Peyer's patch (tissue), 4 donors: ENCODE data around the gene CIAO2B.

ENCODE experiments used
- CTCF ChIP-seq, 6 experiments: fragments of 450-650 bp in 4 of 6; fragments of 200-600 bp in 2 of 6; sonication (generic) in 1 of 6; IDR thresholded peaks; one replicate each; pipeline ENCODE4 v1.5.1; 2017 to 2019; ENCODE audit warnings: antibody characterized with exemption in 6 of 6, mild to moderate bottlenecking in 3 of 6, moderate library complexity in 1 of 6
- POLR2A ChIP-seq, 2 donors: fragments of 450-650 bp; IDR thresholded peaks; one replicate each; pipeline ENCODE4 v1.5.1; 2017; ENCODE audit warnings: antibody characterized with exemption in 2 of 2, mild to moderate bottlenecking in 2 of 2, moderate library complexity in 2 of 2

GRCh38 chr16:66899310-66899944 is 34.8 kb downstream of the CIAO2B start:
- TF ChIP-seq CTCF (IDR thresholded peaks at IDR 0.05) = no peak
- no peak for TF ChIP-seq POLR2A (IDR thresholded peaks at IDR 0.05)
